ENCODE measurements around the gene ADM.
A peak's percentile ranks its signal among the peaks of the same experiment; 100 is the strongest.
"Not testable (repeated sequence)": the region's sequence is repeated elsewhere in the genome, so short reads cannot be mapped to it uniquely, and the experiment has no call there.

The ADM gene, protein sequence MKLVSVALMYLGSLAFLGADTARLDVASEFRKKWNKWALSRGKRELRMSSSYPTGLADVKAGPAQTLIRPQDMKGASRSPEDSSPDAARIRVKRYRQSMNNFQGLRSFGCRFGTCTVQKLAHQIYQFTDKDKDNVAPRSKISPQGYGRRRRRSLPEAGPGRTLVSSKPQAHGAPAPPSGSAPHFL

DNA sequence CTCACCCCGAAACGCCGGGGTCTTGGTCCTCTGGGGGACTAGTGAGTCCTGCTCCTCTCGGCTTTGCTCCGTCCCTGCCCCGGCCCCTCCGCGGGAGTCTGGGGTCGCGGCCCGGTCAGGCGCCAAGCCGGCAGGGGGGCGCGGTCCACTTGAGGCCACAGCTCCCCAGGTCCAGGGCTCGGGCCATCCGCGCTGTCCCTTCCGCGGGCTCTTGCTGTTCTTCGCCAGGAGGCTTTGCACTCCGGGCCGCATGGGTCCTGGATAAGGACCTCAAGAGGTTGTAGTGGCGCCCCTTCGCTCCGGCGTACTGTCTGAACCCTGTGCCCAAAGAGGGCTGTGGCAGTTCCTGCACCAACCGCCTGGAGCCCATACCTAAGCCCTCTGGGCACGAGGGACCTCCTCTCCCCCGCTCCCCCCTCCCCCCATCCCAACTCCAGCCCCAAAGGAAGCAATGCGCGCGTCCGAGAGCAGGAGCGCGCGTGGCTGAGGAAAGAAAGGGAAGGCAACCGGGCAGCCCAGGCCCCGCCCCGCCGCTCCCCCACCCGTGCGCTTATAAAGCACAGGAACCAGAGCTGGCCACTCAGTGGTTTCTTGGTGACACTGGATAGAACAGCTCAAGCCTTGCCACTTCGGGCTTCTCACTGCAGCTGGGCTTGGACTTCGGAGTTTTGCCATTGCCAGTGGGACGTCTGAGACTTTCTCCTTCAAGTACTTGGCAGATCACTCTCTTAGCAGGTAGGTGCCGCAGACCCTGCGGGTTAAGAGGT is at the start of gene ADM:
Gene ADM, plus strand, starts transcription at position 579 of the 767 bp plus-strand sequence. CDS start 628 bp downstream, outside the sequence.
- DNase-seq: peak; percentile 78

DNA sequence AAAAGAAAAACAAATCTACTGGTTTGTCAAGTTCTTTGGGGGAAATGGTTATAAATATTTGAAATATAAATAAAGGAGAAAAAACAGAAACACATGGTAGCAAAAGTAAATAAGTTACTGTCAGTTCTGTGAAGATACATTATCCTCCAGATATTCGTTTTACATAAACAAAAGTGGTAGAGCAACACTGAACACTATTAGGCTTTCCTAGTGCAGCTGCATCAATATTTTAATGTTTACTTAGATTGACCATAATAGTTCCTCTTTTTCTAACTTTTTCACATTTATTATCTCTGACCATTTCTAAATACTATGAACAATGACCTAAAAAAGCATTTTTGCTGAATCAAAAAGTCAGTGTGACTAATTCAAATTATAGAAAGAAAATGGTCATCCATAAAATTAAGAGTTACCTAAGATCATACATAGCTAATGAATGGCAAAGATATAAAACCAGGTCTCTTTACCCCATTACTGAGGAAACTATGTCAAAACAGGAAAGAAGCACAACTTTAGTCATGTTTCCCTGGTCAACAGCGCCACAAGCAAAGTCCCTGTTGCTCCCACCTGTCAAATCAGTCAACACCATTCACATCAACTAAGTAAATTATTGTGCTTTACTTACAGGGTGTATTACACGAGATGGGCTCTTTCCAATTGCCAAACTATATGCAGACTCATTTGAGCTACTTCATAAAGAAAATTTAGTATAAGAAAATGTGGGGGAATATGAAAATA is 49.3 kb upstream of the ADM start:
- no peak for DNase-seq

DNA sequence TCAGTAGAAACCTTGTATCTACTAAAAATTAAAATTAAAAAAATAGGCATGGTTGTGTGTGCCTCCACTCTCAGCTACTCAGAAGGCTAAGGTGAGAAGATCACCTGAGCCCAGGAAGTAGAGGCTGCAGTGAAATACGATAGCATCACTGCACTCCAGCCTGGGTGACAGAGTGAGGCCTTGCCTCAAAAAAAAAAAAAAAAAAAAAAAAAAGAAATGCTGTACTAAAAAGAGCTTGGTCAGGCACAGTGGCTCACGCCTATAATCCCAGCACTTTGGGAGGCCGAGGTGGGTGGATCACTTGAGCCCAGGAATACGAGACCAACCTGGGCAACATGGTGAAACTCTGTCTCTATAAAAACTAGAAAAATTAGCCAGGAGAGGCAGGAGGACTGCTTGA is 47.4 kb upstream of the ADM start:
- peak; percentile 37 for DNase-seq

DNA sequence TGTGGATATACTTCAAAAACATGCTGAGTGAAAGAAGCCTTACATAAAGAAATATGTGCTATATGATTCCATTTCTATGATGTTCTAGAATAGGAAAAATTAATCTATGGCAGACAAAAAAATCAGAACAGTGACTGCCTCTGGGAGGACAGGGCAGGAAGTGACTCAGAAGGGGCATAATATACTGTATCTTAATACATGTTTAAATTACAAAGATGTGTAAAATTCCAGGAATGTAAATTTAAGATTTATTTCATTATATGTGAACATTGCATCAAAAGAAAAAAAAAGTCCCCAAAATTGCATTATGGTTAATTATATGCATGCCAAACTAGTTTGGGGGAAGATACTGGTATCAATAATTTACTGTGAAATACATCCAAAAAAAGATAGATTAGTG is 43.1 kb upstream of the ADM start:
- no peak for DNase-seq

DNA sequence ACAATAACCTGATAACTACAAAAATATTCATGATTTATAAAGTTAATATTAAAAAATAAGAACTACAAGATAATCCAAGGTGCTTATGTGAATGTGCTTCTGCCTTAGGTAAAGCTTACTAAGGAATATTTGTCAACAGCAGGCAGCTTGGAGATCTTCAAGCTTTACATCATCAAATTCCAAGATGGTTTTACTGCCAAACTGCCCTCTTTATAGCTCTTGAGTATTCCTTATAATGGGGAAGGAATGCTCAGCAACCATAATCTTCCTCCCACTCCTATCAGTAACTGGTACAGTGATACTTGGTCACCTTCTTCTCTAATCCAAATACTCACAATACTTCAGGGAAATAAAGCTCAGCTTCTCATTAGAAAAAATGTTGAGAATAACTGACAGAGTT is 40.9 kb upstream of the ADM start:
- no peak for DNase-seq

DNA sequence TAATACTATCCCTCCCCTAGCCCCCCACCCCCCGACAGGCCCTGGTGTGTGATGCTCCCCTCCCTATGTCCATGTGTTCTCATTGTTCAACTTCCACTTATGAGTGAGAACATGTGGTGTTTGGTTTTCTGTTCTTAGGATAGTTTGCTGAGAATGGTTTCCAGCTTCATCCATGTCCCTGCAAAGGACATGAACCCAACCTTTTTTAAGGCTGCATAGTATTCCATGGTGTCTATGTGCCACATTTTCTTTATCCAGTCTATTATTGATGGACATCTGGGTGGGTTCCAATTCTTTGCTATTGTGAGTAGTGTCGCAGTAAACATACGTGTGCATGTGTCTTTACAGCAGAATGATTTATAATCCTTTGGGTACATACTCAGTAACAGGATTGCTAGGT is 40.2 kb upstream of the ADM start:
- DNase-seq: not testable (repeated sequence)

GRCh38 chr11:10265936-10266335 is 38.9 kb upstream of the ADM start:
- no peak for DNase-seq

DNA sequence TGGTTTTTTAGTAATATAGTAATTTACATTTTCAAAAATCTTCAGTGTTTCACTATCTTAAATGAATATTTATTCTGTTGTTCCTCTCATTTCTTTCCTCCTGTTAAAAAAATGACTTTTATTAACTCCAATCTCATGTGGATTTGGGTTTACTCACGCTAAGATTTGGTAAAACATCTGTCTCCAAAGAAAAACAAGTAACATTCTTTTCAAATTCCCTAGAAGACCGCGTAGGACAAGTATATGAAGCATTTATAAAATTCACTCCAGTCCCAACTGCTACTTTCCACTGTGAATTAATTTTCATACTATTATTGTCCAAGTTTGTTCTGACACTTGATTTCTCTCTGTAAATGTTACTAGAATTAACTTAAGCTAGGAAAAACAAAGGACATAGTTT is 37.1 kb upstream of the ADM start:
- no peak for DNase-seq

DNA sequence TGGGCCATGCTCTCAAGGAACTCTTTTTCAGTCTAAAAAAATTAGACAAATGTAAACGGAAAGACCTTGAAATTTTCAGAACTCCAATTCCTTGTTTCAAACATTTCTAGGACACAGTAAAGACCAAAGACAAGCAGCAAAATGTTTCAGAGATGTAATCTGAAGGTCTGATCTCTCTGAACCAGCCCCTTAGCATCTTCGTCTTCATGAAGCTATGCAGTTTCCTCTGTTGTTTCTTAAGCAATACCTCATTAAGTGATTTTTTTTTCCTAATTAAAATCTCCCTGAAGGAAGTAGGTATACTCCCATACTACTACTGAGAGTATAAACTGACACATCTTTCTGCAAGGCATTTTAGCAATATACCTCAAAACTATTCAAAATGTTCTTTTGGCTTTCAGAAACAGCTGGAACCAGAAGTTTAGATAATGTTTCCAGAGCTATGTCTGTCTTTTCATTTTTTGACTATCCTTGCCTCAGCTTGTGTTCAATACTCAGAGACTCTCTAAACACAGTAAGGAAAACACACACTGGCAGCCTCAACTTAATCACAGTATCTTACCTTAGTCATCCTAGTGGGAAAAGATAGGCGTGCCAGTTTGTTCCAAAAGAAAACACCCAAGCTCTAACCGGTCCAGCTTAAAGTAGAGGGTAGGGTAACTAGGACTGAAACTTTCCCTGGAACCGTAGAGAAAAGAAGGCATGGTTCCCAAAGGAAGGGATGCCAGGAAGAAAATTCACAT is 36.0 kb upstream of the ADM start:
- DNase-seq: no peak

DNA sequence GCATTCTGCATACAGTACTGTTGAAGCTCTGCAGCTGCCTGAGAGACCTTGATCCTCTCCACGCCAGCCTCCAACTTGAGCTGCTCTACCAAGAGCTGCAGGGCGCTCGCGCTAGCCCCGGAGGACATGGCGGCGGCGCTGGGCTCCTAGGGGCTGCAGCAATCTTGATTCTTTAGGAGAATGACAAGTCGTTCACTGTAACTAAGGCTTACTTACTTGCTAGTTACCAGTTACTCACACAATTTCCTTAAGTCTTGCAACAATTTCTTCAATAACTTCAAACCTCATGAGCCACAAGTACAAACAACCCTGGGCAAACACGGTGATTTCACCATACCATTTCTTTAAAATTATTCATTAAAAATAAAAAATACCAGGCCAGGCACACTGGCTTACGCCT is 32.7 kb upstream of the ADM start:
- DNase-seq: no peak

- no peak for DNase-seq
Measured at GRCh38 chr11:10273738-10274137, 31.1 kb upstream of the ADM start.

- DNase-seq: no peak
Measured at GRCh38 chr11:10274726-10275125, 30.1 kb upstream of the ADM start.

- no peak for DNase-seq
Measured at GRCh38 chr11:10275714-10276113, 29.2 kb upstream of the ADM start.

DNA sequence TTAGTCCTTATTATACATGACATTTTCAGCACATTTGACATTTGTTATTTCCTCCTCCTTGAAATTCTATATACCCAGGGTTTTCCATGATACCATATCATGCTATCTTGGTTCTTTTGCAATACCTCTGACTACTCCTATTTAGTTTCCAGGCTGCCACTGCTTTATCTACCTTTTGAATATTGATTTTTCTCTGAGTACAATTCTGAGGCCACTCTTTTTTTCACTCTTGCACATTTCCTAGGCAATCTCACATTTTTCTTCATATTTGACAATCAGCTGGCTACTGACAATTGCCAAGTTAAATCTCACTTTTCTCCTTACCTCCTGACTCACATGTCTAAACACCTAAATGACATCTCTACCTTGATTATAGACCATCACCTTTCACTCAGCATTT is 22.8 kb upstream of the ADM start:
- no peak for DNase-seq

GRCh38 chr11:10283991-10284390 is 20.9 kb upstream of the ADM start:
- DNase-seq: no peak

DNA sequence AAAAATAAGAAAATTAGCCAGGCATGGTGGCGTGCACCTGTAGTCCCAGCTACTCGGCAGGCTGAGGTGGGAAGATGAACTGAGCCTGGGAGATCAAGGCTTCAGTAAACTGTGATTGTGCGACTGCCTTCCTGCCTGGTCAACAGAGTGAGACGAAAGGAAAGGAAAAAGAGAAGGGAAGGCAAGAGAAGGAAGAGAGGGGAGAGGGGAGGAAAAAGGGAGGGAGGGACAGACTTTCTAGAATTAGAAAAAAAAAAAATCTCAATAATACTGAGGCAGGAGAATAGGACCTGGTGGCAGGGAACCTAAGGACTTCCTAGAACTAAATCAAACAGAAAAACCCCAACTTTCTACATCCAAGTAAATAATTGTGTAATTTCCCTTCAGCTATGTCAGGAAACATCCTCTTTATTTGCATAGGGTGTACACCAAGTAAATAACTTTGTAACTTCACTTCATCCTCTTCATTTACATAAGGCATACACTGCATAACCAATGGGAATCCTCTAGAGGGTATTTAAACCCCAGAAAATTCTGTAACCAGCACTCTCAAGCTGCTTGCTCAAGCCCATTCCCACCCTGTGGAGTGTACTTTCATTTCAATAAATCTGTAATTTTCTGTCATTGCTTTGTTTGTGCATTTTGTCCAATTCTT is 19.6 kb upstream of the ADM start:
- DNase-seq: no peak

DNA sequence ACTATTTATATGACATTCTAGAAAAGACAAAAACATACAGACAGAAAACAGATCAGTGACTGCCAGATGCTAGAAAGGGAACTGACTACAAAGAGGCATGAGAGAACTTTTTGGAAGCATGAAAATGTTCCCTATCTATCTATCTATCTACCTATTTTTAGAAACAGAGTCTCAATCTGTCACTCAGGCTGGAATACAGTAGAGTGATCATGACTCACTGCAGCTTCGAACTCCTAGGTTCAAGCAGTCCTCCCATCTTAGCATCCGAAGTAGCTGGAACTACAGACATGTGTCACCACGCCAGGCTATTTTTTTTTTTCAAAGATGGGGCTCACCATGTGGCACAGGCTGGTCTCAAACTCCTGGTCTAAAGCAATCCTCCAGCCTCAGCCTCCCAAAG is 17.7 kb upstream of the ADM start:
- no peak for DNase-seq

GRCh38 chr11:10287766-10288715 is 16.8 kb upstream of the ADM start:
- no peak for DNase-seq

- no peak for DNase-seq
Measured at GRCh38 chr11:10288881-10289764, 15.8 kb upstream of the ADM start.

DNA sequence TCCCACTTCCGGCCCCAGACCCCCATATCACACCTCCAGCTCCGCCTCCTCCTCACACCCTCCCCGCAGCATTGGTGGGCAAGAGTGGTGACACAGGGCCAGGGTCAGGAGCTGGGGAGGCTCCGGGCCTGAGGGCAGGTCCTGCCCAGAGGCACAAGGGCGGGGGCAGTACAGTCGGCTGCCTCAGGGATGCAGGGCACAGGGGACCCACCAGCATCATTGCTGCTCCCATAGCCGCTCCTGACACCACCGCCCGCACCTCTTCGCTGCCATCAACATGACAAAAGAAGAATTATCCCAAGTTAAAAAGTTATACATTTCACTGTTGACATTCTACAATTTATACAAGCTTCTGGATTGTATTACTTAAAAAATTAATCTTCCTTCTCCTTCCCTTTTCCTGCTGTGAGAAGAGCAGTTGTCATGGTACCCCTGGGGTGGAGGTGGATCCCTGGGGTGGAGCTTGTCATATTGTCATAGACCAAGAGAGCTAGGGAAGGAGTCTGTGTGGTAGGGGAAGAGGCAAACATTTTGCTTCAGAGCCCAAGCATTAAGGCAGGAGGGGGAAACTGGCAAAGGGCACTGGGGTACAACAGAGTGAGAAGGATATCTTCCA is 15.0 kb upstream of the ADM start:
- no peak for DNase-seq

Measured in NCI-H2029 (cell line).